ENCODE measurements around the gene MTMR3. TPM values are rescaled to one million over a fixed set of nuclear protein-coding genes. Genes with fewer than 3 reads are reported as not detected.

The MTMR3 gene
- total and polyA plus RNA-seq, 2 of the 8 experiments (the other 6 are each of a cell fraction or from before 2014, with no cell fraction given), result 16.9 to 18.5 TPM

- no peak overlapping the region for H2BK120ac ChIP-seq (replicated peaks; ENCODE audit: low read depth, low read length)
- ChIA-PET CTCF (ENCODE audit: partially characterized antibody) (interaction anchor here (1.0 kb wide), 2 partner anchors 26 to 151 kb away, joined by 3 read pairs; no protein-coding TSS in a partner anchor), POLR2A (ENCODE audit: partially characterized antibody) (interaction anchor here (1.3 kb wide), 1 partner anchor 14 kb away, joined by 3 read pairs; no protein-coding TSS in a partner anchor)
- no peak for DNase-seq (ENCODE audit: low read depth in 1 of 2, low spot score in 2 of 2)
- no peaks in the 10 kb centered on the region for H3K36me3 ChIP-seq (ENCODE audit: control insufficient read depth in 2 of 4, insufficient read depth in 4 of 4, low read length in 3 of 4)
- no peaks in the 10 kb centered on the region; a peak in 1 of 7 replicates for H3K4me1 ChIP-seq (replicated peaks in 1 of 4; ENCODE audit: control insufficient read depth in 3 of 4, insufficient read depth in 4 of 4, low read length in 3 of 4)
- H2BK20ac ChIP-seq (ENCODE audit: low read length), result no peak overlapping the region
- H3K27me3 ChIP-seq (replicated peaks in 1 of 4; ENCODE audit: control insufficient read depth in 3 of 4, extremely low read depth in 1 of 4, insufficient read depth in 3 of 4, low read length in 3 of 4), result peaks cover 0 to 2% (median 0%) of the 10 kb centered on the region in 4 experiments; a peak in 2 of 7 replicates
- no peak overlapping the region for H4K91ac ChIP-seq (replicated peaks; ENCODE audit: insufficient read length, low read length)
- H3K9ac ChIP-seq (replicated peaks in 1 of 4; ENCODE audit: extremely low read depth in 1 of 4, low read depth in 3 of 4, low read length in 3 of 4), result no peak overlapping the region
- no peaks in the 10 kb centered on the region for H3K23me2 ChIP-seq (ENCODE audit: low read depth, low read length)
- no peak overlapping the region for H3K4ac ChIP-seq (replicated peaks; ENCODE audit: insufficient read length, low read depth, low read length)
- no peaks in the 10 kb centered on the region for H3K79me1 ChIP-seq (ENCODE audit: low read depth, low read length)
- no peaks in the 10 kb centered on the region for H4K20me1 ChIP-seq (replicated peaks in 1 of 2; ENCODE audit: control insufficient read depth in 1 of 2, insufficient read depth in 2 of 2, low read length in 2 of 2)
- H3K14ac ChIP-seq (ENCODE audit: insufficient read length), result no peak overlapping the region
- H3K56ac ChIP-seq (replicated peaks; ENCODE audit: insufficient read length, low read depth, low read length), result no peak overlapping the region
- peaks cover 0 to 4% of the 10 kb centered on the region in 2 experiments; a peak in 1 of 4 replicates for H3K9me3 ChIP-seq (ENCODE audit: insufficient read depth in 2 of 2, low read depth in 1 of 2, low read length in 1 of 2)
- no peak for FAIRE-seq
- TF ChIP-seq MAX (IDR thresholded peaks at IDR 0.05), result no peak
- H2BK5ac ChIP-seq (ENCODE audit: low read depth, low read length), result no peak overlapping the region
- H2AK5ac ChIP-seq (ENCODE audit: low read depth, low read length), result no peak overlapping the region
- no peak overlapping the region for H4K8ac ChIP-seq (ENCODE audit: extremely low read depth, insufficient read depth, low read length)
- peak overlapping the region; percentile 80 for H2AFZ ChIP-seq (ENCODE audit: low read length)
- H2BK15ac ChIP-seq (ENCODE audit: low read length), result no peak overlapping the region
- no peak overlapping the region for H2BK12ac ChIP-seq (ENCODE audit: low read depth, low read length)
- 98% methylated on average over 3 of the region's 3 CpGs; no CpG with 5 or more reads in 1 of the 2 experiments for WGBS, 2 experiments (ENCODE audit: extremely low coverage in 1 of 2, insufficient coverage in 1 of 2, insufficient read length in 1 of 2, insufficient replicate concordance in 2 of 2, low coverage in 1 of 2, low lambda C conversion rate in 2 of 2, missing lambda C conversion rate in 1 of 2)
- H3K4me3 ChIP-seq (ENCODE audit: extremely low read depth in 1 of 4, insufficient read depth in 2 of 4, low read depth in 3 of 4, low read length in 4 of 4), result no peak overlapping the region
- no peak overlapping the region for H3K27ac ChIP-seq (ENCODE audit: low read depth, low read length)
- H4K5ac ChIP-seq (ENCODE audit: insufficient read length, low read depth, low read length), result no peak overlapping the region
- H3K18ac ChIP-seq (ENCODE audit: extremely low read depth, low read length), result no peak overlapping the region
- H3K23ac ChIP-seq (ENCODE audit: insufficient read length), result no peak overlapping the region
- H3K4me2 ChIP-seq (ENCODE audit: insufficient read depth in 1 of 2, low read depth in 2 of 2, low read length in 2 of 2), result no peak overlapping the region
- H3K79me2 ChIP-seq (ENCODE audit: control insufficient read depth in 1 of 2, insufficient read depth in 2 of 2, low read length in 2 of 2), result no peaks in the 10 kb centered on the region
These were observed 28.5 kb upstream of the MTMR3 start for GRCh38 chr22:29854432-29854831.
